ENCODE data around the gene YIPF3. TPM values are rescaled to one million over a fixed set of nuclear protein-coding genes. Genes with fewer than 3 reads are reported as not detected.

The YIPF3 gene
- total and polyA plus RNA-seq, 9 of the 15 experiments (the other 6 are each of a cell fraction or from before 2014, with no cell fraction given), result 27.5 to 75.3 (median 57.6) TPM

- TF ChIP-seq, protein P1, sequence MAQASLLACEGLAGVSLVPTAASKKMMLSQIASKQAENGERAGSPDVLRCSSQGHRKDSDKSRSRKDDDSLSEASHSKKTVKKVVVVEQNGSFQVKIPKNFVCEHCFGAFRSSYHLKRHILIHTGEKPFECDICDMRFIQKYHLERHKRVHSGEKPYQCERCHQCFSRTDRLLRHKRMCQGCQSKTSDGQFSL (CRISPR knock-in tag; IDR thresholded peaks at IDR 0.05), result peak; percentile 41; the same call in 1 of the 2 replicates
- TF ChIP-seq, protein P1 (tag; IDR thresholded peaks at IDR 0.05), result no peak
- TF ChIP-seq, protein P2, sequence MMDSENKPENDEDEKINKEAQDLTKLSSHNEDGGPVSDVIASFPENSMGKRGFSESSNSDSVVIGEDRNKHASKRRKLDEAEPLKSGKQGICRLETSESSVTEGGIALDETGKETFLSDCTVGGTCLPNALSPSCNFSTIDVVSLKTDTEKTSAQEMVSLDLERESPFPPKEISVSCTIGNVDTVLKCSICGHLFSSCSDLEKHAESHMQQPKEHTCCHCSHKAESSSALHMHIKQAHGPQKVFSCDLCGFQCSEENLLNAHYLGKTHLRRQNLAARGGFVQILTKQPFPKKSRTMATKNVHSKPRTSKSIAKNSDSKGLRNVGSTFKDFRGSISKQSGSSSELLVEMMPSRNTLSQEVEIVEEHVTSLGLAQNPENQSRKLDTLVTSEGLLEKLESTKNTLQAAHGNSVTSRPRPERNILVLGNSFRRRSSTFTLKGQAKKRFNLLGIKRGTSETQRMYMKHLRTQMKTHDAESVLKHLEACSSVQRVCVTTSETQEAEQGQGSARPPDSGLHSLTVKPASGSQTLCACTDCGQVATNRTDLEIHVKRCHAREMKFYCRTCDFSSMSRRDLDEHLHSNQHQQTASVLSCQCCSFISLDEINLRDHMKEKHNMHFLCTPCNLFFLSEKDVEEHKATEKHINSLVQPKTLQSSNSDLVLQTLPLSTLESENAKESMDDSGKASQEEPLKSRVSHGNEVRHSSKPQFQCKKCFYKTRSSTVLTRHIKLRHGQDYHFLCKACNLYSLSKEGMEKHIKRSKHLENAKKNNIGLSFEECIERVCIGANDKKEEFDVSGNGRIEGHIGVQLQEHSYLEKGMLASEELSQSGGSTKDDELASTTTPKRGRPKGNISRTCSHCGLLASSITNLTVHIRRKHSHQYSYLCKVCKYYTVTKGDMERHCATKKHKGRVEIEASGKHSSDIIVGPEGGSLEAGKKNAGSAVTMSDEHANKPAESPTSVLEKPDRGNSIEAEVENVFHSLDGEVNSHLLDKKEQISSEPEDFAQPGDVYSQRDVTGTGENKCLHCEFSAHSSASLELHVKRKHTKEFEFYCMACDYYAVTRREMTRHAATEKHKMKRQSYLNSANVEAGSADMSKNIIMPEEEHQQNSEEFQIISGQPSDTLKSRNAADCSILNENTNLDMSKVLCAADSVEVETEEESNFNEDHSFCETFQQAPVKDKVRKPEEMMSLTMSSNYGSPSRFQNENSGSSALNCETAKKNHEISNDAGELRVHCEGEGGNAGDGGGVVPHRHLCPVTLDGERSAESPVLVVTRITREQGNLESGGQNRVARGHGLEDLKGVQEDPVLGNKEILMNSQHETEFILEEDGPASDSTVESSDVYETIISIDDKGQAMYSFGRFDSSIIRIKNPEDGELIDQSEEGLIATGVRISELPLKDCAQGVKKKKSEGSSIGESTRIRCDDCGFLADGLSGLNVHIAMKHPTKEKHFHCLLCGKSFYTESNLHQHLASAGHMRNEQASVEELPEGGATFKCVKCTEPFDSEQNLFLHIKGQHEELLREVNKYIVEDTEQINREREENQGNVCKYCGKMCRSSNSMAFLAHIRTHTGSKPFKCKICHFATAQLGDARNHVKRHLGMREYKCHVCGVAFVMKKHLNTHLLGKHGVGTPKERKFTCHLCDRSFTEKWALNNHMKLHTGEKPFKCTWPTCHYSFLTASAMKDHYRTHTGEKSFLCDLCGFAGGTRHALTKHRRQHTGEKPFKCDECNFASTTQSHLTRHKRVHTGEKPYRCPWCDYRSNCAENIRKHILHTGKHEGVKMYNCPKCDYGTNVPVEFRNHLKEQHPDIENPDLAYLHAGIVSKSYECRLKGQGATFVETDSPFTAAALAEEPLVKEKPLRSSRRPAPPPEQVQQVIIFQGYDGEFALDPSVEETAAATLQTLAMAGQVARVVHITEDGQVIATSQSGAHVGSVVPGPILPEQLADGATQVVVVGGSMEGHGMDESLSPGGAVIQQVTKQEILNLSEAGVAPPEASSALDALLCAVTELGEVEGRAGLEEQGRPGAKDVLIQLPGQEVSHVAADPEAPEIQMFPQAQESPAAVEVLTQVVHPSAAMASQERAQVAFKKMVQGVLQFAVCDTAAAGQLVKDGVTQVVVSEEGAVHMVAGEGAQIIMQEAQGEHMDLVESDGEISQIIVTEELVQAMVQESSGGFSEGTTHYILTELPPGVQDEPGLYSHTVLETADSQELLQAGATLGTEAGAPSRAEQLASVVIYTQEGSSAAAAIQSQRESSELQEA (IDR thresholded peaks at IDR 0.05; ENCODE audit: low read depth), result no peak
- no peak for TF ChIP-seq TCF7L2 (IDR thresholded peaks at IDR 0.05; ENCODE audit: low read depth, low read length)
- TF ChIP-seq KHSRP (IDR thresholded peaks at IDR 0.05), result no peak
- no peak for TF ChIP-seq WHSC1 (IDR thresholded peaks at IDR 0.05; ENCODE audit: low read length)
- peak; percentile 12; the same call in 1 of the 2 replicates for TF ChIP-seq ZNF23 (CRISPR knock-in tag; IDR thresholded peaks at IDR 0.05)
- TF ChIP-seq HLTF (IDR thresholded peaks at IDR 0.05), result no peak
- no peak for TF ChIP-seq TAL1 (IDR thresholded peaks at IDR 0.05)
- TF ChIP-seq, protein P3, sequence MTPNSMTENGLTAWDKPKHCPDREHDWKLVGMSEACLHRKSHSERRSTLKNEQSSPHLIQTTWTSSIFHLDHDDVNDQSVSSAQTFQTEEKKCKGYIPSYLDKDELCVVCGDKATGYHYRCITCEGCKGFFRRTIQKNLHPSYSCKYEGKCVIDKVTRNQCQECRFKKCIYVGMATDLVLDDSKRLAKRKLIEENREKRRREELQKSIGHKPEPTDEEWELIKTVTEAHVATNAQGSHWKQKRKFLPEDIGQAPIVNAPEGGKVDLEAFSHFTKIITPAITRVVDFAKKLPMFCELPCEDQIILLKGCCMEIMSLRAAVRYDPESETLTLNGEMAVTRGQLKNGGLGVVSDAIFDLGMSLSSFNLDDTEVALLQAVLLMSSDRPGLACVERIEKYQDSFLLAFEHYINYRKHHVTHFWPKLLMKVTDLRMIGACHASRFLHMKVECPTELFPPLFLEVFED (CRISPR knock-in tag; conservative IDR thresholded peaks at IDR 0.05), result 0 out of 2 replicates have a peak, but pooled peaks have one; percentile 30
- TF ChIP-seq ZKSCAN8 (CRISPR knock-in tag; IDR thresholded peaks at IDR 0.05), result no peak
- TF ChIP-seq TOE1 (IDR thresholded peaks at IDR 0.05; ENCODE audit: borderline replicate concordance), result 0 out of 2 replicates have a peak, but pooled peaks have one; percentile 40
- no peak for TF ChIP-seq TOE1 (CRISPR knock-in tag; IDR thresholded peaks at IDR 0.05; ENCODE audit: borderline replicate concordance, low read depth)
- 0 out of 2 replicates have a peak, but pooled peaks have one; percentile 48 for TF ChIP-seq MTA3 (IDR thresholded peaks at IDR 0.05; ENCODE audit: borderline replicate concordance)
- TF ChIP-seq FOXK2 (conservative IDR thresholded peaks at IDR 0.05 in 1 of 2, IDR thresholded peaks at IDR 0.05 in 1 of 2; ENCODE audit: low read depth in 2 of 2), result no peak; a peak in 1 of 4 replicates
These were observed 9.9 kb downstream of the YIPF3 start (continued) for GRCh38 chr6:43506667-43507471.
